HepG2 (cell line): ENCODE data around the gene HES6. TPM values are rescaled to one million over a fixed set of nuclear protein-coding genes. Genes with fewer than 3 reads are reported as not detected.
A peak's percentile ranks its signal among the peaks of the same experiment; 100 is the strongest.

Experiments used
- AHR ChIP-seq: IDR thresholded peaks from 2 replicates; pipeline ENCODE4 v1.6.1; 2018; ENCODE audit warnings: missing genetic modification reagents, missing compliant biosample characterization
- ARNTL ChIP-seq: sonication (generic); formaldehyde crosslinking; IDR thresholded peaks from 2 replicates; pipeline ENCODE4 v1.4.0; 2020; ENCODE audit warnings: mild to moderate bottlenecking, missing genetic modification reagents
- ATM ChIP-seq: fragments of 450-650 bp; IDR thresholded peaks from 2 replicates; pipeline ENCODE4 v1.7.1; 2017; ENCODE audit warnings: mild to moderate bottlenecking, borderline replicate concordance
- CHD2 ChIP-seq: IDR thresholded peaks from 2 replicates; pipeline ENCODE4 v1.6.1; 2011; ENCODE audit warnings: low read depth, low read length, improper control_type of control experiment
- CHD4 ChIP-seq: fragments of 200-600 bp; sonication (generic); IDR thresholded peaks from 2 replicates; pipeline ENCODE4 v1.7.0; 2017; ENCODE audit warnings: mild to moderate bottlenecking, low read length, borderline replicate concordance
- ETS1 ChIP-seq: sonication (generic); formaldehyde crosslinking; IDR thresholded peaks from 2 replicates; pipeline ENCODE4 v1.4.0; 2020; ENCODE audit warnings: missing genetic modification reagents
- MEIS1 ChIP-seq: sonication (generic); formaldehyde crosslinking; IDR thresholded peaks from 2 replicates; pipeline ENCODE4 v1.9.0; 2021; ENCODE audit warnings: mild to moderate bottlenecking, missing genetic modification reagents, moderate library complexity, borderline replicate concordance
- NBN ChIP-seq: fragments of 450-650 bp; conservative IDR thresholded peaks from 2 replicates; pipeline ENCODE4 v1.6.1; 2017
- NCOA2 ChIP-seq: sonication (generic); formaldehyde crosslinking; IDR thresholded peaks from 2 replicates; pipeline ENCODE4 v1.8.0; 2022; ENCODE audit warnings: inconsistent platforms
- PPARG ChIP-seq: conservative IDR thresholded peaks from 2 replicates; pipeline ENCODE4 v1.6.1; 2016; ENCODE audit warnings: missing biosample characterization, missing genetic modification reagents
- RBM22 ChIP-seq: fragments of 200-400 bp; formaldehyde crosslinking; optimal IDR thresholded peaks from 2 replicates; pipeline ENCODE3; 2017; ENCODE audit warnings: mild to moderate bottlenecking, low read length, moderate library complexity
- TAF15 ChIP-seq: fragments of 200-400 bp; formaldehyde crosslinking; IDR thresholded peaks from one replicate; pipeline ENCODE4 v1.6.1; 2018; ENCODE audit warnings: mild to moderate bottlenecking, low read depth, low read length; ENCODE audit not compliant: poor library complexity, severe bottlenecking
- TARDBP ChIP-seq: sonication (generic); formaldehyde crosslinking; IDR thresholded peaks from 2 replicates; pipeline ENCODE4 v1.8.0; 2022; ENCODE audit warnings: mild to moderate bottlenecking, missing genetic modification reagents
- THYN1 ChIP-seq: sonication (generic); formaldehyde crosslinking; IDR thresholded peaks from 2 replicates; pipeline ENCODE4 v1.8.1; 2023; ENCODE audit warnings: low read depth, mild to moderate bottlenecking, moderate library complexity, missing genetic modification reagents, borderline replicate concordance
- ZBTB33 ChIP-seq: sonication (generic); formaldehyde crosslinking; IDR thresholded peaks from 2 replicates; pipeline ENCODE4 v1.4.0; 2020; ENCODE audit warnings: missing genetic modification reagents
- ZHX1 ChIP-seq: sonication (generic); formaldehyde crosslinking; IDR thresholded peaks from 2 replicates; pipeline ENCODE4 v1.8.1; 2022; ENCODE audit warnings: low read depth, mild to moderate bottlenecking, missing genetic modification reagents
- ZNF350 ChIP-seq: sonication (generic); formaldehyde crosslinking; IDR thresholded peaks from 2 replicates; pipeline ENCODE4 v1.4.0; 2020; ENCODE audit warnings: mild to moderate bottlenecking, low read depth, missing genetic modification reagents, borderline replicate concordance
- ZNF710 ChIP-seq: sonication (generic); formaldehyde crosslinking; IDR thresholded peaks from 2 replicates; pipeline ENCODE4 v1.5.0; 2020; ENCODE audit warnings: mild to moderate bottlenecking, missing genetic modification reagents, borderline replicate concordance
- ZNF724P ChIP-seq: sonication (generic); formaldehyde crosslinking; IDR thresholded peaks from 2 replicates; pipeline ENCODE4 v1.8.0; 2022; ENCODE audit warnings: missing genetic modification reagents, borderline replicate concordance
- ZNF746 ChIP-seq: sonication (generic); formaldehyde crosslinking; IDR thresholded peaks from 2 replicates; pipeline ENCODE4 v1.8.0; 2022; ENCODE audit warnings: mild to moderate bottlenecking, missing genetic modification reagents
- ZSCAN21 ChIP-seq: sonication (generic); formaldehyde crosslinking; IDR thresholded peaks from 2 replicates; pipeline ENCODE4 v1.8.0; 2022; ENCODE audit warnings: mild to moderate bottlenecking, missing genetic modification reagents, moderate library complexity, borderline replicate concordance
- ZSCAN25 ChIP-seq: sonication (generic); formaldehyde crosslinking; IDR thresholded peaks from 2 replicates; pipeline ENCODE4 v1.8.0; 2022; ENCODE audit warnings: mild to moderate bottlenecking, missing genetic modification reagents
- polyA plus RNA-seq, 8 experiments: library from polyadenylated mRNA; depleted of rRNA in 3 of 8; stranded (reverse) in 7 of 8; unstranded in 1 of 8; fragments of >200 nt; fragmentation: Illumina TruSeq in 4 of 8; extraction: Trizol in 4 of 8; gene quantifications; 2 replicates each; pipeline versions ENCODE4 v1.2.1 to v1.2.3, GENCODE V29; 2011 to 2016; ENCODE audit warnings: low read depth in 4 of 8, missing spikeins in 1 of 8, mixed read lengths in 1 of 8; ENCODE audit not compliant: insufficient read depth in 1 of 8
- total RNA-seq, 5 experiments: library from RNA; depleted of rRNA; stranded (reverse); fragments of >200 nt; fragmentation: Illumina TruSeq; extraction: Trizol; gene quantifications; 2 replicates each; pipeline ENCODE4 v1.2.3, GENCODE V29; 2016; ENCODE audit warnings: low read depth in 1 of 5

Gene HES6
- total and polyA plus RNA-seq, 2 of the 13 experiments (the other 11 are each of a cell fraction or from before 2014, with no cell fraction given) = 19.5 to 82.8 TPM

- no peak for TF ChIP-seq ETS1
- no peak for TF ChIP-seq ARNTL (CRISPR knock-in tag)
- no peak for TF ChIP-seq AHR (CRISPR knock-in tag)
- no peak for TF ChIP-seq CHD2
- no peak for TF ChIP-seq TARDBP (CRISPR knock-in tag)
- TF ChIP-seq RBM22 = peak; percentile 75
- TF ChIP-seq ZSCAN25 (CRISPR knock-in tag) = no peak
- no peak for TF ChIP-seq ZNF710 (CRISPR knock-in tag)
- TF ChIP-seq ZNF746 = no peak
- no peak for TF ChIP-seq ZNF724P (CRISPR knock-in tag)
- TF ChIP-seq ZSCAN21 (CRISPR knock-in tag) = no peak
- TF ChIP-seq ZNF350 (CRISPR knock-in tag) = no peak
- no peak for TF ChIP-seq MEIS1 (CRISPR knock-in tag)
- peak; percentile 63; the same call in 1 of the 2 replicates for TF ChIP-seq ZBTB33 (CRISPR knock-in tag)
- TF ChIP-seq TAF15 = no peak
- no peak for TF ChIP-seq PPARG (CRISPR knock-in tag)
- no peak for TF ChIP-seq NCOA2
- no peak for TF ChIP-seq THYN1 (CRISPR knock-in tag)
- TF ChIP-seq ZHX1 (CRISPR knock-in tag) = 0 out of 2 replicates have a peak, but pooled peaks have one; percentile 49
- TF ChIP-seq NBN = no peak
- TF ChIP-seq CHD4 = no peak
- TF ChIP-seq ATM = no peak
Measured at GRCh38 chr2:238259061-238260020, 19.5 kb upstream of the HES6 start (continued).
